Stimulated activated CD4-positive, alpha-beta T cell treated with anti-CD3 and anti-CD28 coated beads, Interleukin-12 subunit alpha, Interleukin-12 subunit beta, amount 100 ng/mL, for 48 hours (primary cell): Measurements from ENCODE around the gene MOCS3.

Experiments
- DNase-seq, 3 donors: peaks; one replicate each; pipeline ENCODE4 v3.0.0-alpha.2; 2020; ENCODE audit warnings: low read depth in 2 of 3, low spot score in 1 of 3

Gene MOCS3

GRCh38 chr20:51010932-51011331 is 52.3 kb downstream of the MOCS3 start:
- no peak for DNase-seq

GRCh38 chr20:51011479-51011878 is 52.9 kb downstream of the MOCS3 start:
- DNase-seq, result no peak

- DNase-seq, result no peak
Observed at GRCh38 chr20:51012357-51012756, 53.7 kb downstream of the MOCS3 start.
